GM12873 (cell line): ENCODE results near the gene RDH5.

Source experiments
- CTCF ChIP-seq: IDR thresholded peaks from 2 replicates; pipeline ENCODE4 v1.5.1; 2012; ENCODE audit warnings: low read depth, mild to moderate bottlenecking, moderate library complexity, low read length, control low read depth; ENCODE audit not compliant: insufficient read depth; ENCODE audit errors: missing control alignments

The RDH5 gene

DNA sequence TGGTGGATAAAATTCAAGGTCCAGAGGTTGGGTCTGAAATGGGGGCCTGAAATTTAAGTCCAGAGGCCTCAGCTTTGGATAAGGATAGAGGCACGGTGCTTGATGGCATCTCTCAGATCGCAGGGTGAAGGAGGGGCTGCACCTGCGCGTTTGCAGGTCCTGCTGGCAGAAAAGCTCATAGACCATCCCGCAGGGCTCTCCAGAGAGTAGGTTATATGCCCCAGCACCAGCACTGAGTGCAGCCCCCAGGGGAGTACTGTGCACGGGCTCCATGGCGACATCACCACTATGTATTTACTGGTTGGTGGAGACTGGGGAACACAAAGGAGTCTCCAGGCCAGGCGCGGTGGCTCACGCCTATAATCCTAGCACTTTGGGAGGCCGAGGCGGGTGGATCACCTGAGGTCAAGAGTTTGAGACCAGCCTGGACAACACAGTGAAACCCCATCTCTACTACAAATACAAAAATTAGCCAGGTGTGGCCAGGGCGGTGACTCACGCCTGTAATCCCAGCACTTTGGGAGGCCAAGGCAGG, 12.9 kb downstream of the RDH5 start:
- no peak for TF ChIP-seq CTCF

- TF ChIP-seq CTCF, result no peak
Observed at GRCh38 chr12:55733858-55734257, 13.7 kb downstream of the RDH5 start.

DNA sequence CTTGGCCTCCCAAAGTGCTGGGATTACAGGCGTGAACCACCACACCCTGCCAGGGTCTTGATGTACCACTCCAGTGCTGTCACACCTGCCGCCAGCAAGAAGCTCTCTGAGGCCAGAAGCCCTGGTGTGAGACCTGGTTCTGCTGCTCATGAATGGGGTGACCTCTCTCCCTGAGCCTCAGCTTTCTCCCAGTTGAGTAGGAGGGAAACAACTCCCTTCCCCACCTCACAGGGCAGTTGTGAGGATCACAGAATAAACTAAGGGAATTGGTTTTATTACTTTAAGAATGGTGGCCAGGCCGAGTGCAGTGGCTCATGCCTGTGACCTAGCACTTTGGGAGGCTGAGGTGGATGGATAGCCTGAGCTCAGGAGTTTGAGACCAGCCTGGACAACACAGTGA, 14.4 kb downstream of the RDH5 start:
- TF ChIP-seq CTCF, result no peak

- TF ChIP-seq CTCF, result no peak
Observed at GRCh38 chr12:55736076-55736475, 15.9 kb downstream of the RDH5 start.

- peak; percentile 86 for TF ChIP-seq CTCF
Observed at GRCh38 chr12:55736780-55737580, 16.8 kb downstream of the RDH5 start.

DNA sequence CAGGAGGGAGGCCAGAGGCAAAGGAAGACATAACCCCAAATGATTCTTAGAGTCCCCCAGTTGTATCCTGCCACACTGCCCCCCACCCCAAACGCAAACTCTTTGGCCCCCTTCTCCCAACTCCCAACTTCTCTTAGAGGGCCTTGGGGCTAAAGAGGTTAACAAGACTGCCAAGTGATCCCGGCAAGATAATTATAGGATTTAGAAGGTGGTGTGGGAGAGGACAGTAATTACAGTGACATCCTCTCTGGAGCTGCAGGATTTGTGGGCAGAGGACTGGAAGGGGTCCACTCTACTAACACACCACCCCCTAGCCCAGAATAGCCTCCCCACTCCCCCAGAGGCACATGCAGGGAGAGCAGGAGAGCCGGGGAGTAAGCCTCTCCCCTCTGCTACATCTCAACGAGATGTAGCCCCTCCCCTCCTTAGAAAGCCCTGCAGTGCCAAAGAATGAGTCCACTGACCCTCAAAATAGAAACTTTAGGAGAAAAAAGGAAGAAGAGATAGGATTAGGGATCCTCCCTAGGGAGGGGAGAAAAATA, 17.5 kb downstream of the RDH5 start:
- peak; percentile 16 for TF ChIP-seq CTCF

DNA sequence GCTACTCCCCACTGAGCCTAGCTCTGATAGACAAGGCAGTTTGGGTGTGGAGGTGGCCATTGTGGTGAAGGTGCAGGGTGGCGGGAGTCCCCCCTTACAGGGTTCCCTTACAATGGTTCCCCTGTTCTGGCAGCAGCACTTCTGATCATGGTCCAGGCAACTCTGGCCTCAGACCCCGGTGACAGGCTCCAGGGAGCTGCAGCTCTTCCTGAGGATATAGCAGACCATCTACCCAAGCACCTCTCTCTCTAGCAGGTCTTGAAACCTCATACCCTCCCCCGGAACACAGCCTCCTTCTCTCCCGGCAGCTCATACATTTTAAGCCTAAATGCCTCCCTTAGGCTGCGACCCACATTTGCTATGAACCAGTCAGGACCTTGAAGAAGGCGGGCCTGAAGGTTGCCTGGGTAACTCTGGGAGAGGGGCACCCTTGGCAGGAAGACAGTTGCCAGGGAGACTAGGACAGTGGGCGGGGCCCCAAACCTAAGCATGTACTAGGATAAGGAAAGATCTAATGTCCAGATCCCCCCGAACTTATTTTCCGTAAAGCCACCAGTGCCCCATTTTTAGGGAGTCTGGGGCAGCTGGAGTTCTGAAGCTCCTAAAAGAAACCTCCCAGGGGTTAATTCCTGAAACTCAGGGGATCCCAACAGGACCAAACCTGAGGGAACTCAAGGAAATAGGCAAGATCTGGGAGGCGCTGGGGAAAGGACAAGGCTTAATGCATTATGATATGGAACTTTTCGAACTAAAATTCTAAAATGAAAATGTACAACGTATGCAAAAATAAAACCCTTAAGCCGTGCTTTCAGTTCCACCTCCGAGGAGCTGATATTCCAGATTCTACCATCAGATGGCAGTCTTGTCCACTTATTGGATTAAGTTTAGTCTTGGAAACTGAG, 18.2 kb downstream of the RDH5 start:
- TF ChIP-seq CTCF, result peak; percentile 66
